ENCODE results near the gene PSMC3IP.

GRCh38 chr17:42560246-42560645 lies 17.3 kb downstream of the PSMC3IP start:
- TF ChIP-seq POLR2AphosphoS5 (IDR thresholded peaks at IDR 0.05) (no peak), POLR2A (IDR thresholded peaks at IDR 0.05; ENCODE audit: low read depth) (no peak)
- TF ChIP-seq, protein P1, sequence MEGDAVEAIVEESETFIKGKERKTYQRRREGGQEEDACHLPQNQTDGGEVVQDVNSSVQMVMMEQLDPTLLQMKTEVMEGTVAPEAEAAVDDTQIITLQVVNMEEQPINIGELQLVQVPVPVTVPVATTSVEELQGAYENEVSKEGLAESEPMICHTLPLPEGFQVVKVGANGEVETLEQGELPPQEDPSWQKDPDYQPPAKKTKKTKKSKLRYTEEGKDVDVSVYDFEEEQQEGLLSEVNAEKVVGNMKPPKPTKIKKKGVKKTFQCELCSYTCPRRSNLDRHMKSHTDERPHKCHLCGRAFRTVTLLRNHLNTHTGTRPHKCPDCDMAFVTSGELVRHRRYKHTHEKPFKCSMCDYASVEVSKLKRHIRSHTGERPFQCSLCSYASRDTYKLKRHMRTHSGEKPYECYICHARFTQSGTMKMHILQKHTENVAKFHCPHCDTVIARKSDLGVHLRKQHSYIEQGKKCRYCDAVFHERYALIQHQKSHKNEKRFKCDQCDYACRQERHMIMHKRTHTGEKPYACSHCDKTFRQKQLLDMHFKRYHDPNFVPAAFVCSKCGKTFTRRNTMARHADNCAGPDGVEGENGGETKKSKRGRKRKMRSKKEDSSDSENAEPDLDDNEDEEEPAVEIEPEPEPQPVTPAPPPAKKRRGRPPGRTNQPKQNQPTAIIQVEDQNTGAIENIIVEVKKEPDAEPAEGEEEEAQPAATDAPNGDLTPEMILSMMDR (IDR thresholded peaks at IDR 0.05): no peak

Data from esophagus muscularis mucosa (tissue), 3 donors.